HG02798 (cell line): ENCODE measurements around the gene PSAP.

ENCODE experiments used
- ATAC-seq: cut with Tn5 transposase; IDR thresholded peaks from one replicate; pipeline ENCODE4 v1.9.1; 2021; ENCODE audit warnings: mild to moderate bottlenecking; ENCODE audit not compliant: unreplicated experiment, poor library complexity

Gene PSAP

GRCh38 chr10:71830726-71831125 lies 20.3 kb downstream of the PSAP start:
- ATAC-seq: no peak

GRCh38 chr10:71829896-71830295 lies 21.2 kb downstream of the PSAP start:
- ATAC-seq: no peak

DNA sequence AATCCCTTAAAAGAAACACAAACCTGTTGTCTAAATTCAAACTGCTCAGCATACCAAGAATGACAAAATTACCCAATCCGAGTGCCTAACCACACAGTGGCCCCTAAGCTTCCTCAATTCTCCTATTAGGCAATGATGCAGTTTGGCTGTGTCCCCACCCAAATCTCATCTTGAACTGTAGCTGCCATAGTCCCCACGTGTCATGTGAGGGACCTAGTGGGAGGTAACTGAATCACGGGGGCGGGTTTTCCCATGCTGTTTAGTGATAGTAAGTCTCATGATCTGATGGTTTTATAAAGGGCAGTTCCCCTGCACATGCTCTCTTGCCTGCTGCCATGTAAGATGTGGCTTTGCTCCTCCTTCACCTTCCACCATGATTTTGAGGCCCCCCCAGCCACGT lies 21.9 kb downstream of the PSAP start:
- ATAC-seq: no peak

GRCh38 chr10:71828702-71829101 lies 22.3 kb downstream of the PSAP start:
- ATAC-seq: no peak

- ATAC-seq: no peak
These were observed 23.2 kb downstream of the PSAP start for GRCh38 chr10:71827852-71828251.

- ATAC-seq: no peak
These were observed 25.8 kb downstream of the PSAP start for GRCh38 chr10:71825217-71825616.

- ATAC-seq: no peak
These were observed 26.7 kb downstream of the PSAP start for GRCh38 chr10:71824333-71824732.

- ATAC-seq: no peak
These were observed 27.7 kb downstream of the PSAP start for GRCh38 chr10:71823356-71823755.

- ATAC-seq: no peak
These were observed 28.9 kb downstream of the PSAP start for GRCh38 chr10:71821909-71822763.

DNA sequence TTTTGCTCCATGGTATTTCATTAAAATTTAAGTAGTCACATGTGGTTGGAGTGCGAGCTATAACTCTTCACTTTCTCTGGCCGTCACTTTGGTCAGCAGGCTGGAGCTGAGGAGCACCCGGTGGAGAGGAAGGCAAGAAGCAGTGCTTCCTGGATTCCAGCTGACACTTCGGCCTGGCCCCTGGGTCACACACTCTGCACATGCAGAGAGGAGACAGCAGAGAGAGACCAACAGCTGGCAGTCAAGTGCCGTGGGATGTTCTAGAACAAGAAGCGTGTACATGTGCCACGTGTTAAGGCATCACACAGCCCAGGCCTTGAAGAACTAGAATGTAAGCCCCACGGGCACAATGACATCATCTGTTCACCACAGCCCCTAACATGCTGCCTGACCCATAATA lies 30.1 kb downstream of the PSAP start:
- no peak for ATAC-seq

- no peak for ATAC-seq
These were observed 31.1 kb downstream of the PSAP start for GRCh38 chr10:71819985-71820384.

GRCh38 chr10:71819441-71819861 lies 31.6 kb downstream of the PSAP start:
- ATAC-seq: no peak

GRCh38 chr10:71818674-71819260 lies 32.3 kb downstream of the PSAP start:
- no peak for ATAC-seq

GRCh38 chr10:71817831-71818655 lies 33.0 kb downstream of the PSAP start:
- no peak for ATAC-seq

- no peak for ATAC-seq
These were observed 34.0 kb downstream of the PSAP start for GRCh38 chr10:71816936-71817618.

DNA sequence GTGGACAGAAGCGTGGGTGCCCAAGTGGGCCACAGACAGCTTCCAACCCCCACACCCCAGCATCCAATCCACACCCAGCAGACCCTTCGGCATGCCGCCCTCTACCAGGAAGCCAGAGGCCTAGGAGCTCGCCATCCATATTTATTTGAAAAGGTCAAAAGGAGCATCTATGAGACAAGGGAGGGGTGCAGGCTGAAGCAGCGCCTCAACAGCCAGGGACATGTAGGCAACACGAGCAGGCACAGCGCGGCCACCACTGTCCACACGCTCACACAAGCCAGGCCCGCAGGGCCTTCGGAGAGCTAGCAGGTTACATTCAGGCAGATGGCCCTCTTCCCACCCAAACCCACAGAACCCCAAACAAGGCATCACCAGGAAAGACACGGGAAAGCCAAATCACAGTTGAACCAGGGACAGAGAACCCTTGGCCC lies 34.6 kb downstream of the PSAP start:
- no peak for ATAC-seq

- ATAC-seq: no peak
These were observed 35.4 kb downstream of the PSAP start for GRCh38 chr10:71815515-71816130.

DNA sequence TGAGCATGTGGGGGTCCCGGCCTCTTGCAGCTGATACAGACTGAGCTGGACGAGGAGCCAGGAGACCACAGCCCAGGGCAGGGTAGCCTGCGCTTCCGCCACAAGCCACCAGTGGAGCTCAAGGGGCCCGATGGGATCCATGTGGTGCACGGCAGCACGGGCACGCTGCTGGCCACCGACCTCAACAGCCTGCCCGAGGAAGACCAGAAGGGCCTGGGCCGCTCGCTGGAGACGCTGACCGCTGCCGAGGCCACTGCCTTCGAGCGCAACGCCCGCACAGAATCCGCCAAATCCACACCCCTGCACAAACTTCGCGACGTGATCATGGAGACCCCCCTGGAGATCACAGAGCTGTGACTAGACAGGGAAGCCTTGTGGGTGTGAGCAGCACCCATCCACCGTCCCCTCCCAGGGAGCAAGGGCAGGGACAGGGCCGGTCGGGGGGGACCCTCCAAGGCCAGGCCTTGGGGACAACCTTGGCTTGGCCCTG lies 36.1 kb downstream of the PSAP start:
- no peak for ATAC-seq

DNA sequence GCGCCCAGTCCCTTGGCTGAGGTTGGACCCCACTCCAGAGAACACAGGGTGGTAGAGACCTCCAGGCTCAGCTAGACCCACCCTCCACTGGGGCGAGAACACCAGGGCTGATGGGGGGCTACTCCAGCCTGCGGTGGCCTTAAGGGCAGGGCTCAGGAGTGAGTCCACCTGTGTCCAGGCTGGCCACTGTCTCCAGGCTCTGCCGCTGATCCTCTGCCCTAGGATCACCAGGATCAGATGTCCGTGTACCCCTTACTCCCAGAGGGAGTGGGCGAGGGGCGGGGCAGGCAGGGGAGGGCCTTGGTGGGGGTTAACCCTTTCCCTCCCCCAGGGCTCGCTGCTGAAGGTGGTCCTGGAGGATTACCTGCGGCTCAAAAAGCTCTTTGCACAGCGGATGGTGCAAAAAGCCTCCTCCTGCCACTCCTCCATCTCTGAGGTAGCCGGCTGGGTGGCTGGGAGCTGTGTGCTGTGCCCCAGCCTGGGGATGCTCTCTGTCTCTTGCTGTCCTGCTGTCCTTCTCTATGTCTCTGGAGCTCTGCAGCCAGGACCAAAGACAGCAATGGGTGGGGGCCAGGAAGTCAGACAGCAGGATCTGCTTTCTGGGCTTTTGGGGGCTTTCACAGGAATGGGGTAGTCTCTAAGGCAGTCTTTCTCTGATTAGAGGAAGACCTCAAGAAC lies 38.0 kb downstream of the PSAP start:
- no peak for ATAC-seq
